HCT116 (cell line): ENCODE data around the gene ADI1. TPM values are rescaled to one million over a fixed set of nuclear protein-coding genes. Genes with fewer than 3 reads are reported as not detected.
"Not testable (repeated sequence)": the region's sequence is repeated elsewhere in the genome, so short reads cannot be mapped to it uniquely, and the experiment has no call there.

Experiments used
- ATAC-seq: fragments of 200-7000 bp; cut with Tn5 transposase; 2 replicates; pipeline ENCODE4 v1.9.1; 2020; ENCODE audit warnings: mild to moderate bottlenecking, moderate library complexity
- BruUV-seq: library from RNA; stranded (reverse); fragments of 400-500 nt; replicated peaks from 2 replicates; lab custom pipeline; 2021; lab: Mats Ljungman, UMichigan
- CTCF ChIA-PET: fragments of 300-600 bp; sonication (Branson Sonifier 250); formaldehyde crosslinking; loops from one replicate; lab custom pipeline; 2021; ENCODE audit warnings: antibody characterized with exemption; lab: Charles Lee
- POLR2A ChIA-PET: fragments of 300-600, 350-600 bp; sonication (Branson Sonifier 250); formaldehyde crosslinking; loops from one replicate; lab custom pipeline; 2021; ENCODE audit warnings: antibody characterized with exemption; lab: Charles Lee
- RAD21 ChIA-PET, 2 experiments: fragments of 300-600 bp; sonication (Branson Sonifier 250); formaldehyde crosslinking; loops; one replicate each; lab custom pipeline; 2023; ENCODE audit warnings: low total read pairs in 2 of 2; ENCODE audit not compliant: uncharacterized antibody in 2 of 2, unreplicated experiment in 2 of 2, low non-redundant PET in 1 of 2; lab: Charles Lee
- DNase-seq: peaks from one replicate; pipeline ENCODE4 v3.0.0-alpha.2; 2010; ENCODE audit warnings: low read depth, low spot score
- H2AFZ ChIP-seq: fragments of 200-600 bp; shearing (Covaris generic), sonication (generic); 2 replicates; pipeline ENCODE4 v1.6.1; 2017; ENCODE audit warnings: low read depth, mixed run types, mixed read lengths, antibody characterized with exemption, low read length; ENCODE audit not compliant: poor library complexity, severe bottlenecking
- H3K27ac ChIP-seq: 2 replicates; pipeline ENCODE4 v1.5.1; 2012; ENCODE audit warnings: low read depth, low read length
- H3K27me3 ChIP-seq: fragments of 200-600 bp; sonication (generic); 2 replicates; pipeline ENCODE4 v1.6.1; 2016; ENCODE audit warnings: mixed run types, low read length, mixed read lengths; ENCODE audit not compliant: insufficient read depth
- H3K36me3 ChIP-seq, 2 experiments: fragments of 200-500 bp in 1 of 2; fragments of 200-600 bp in 1 of 2; sonication (Bioruptor generic) in 1 of 2; sonication (generic) in 1 of 2; 2 replicates each; pipeline versions ENCODE4 v1.5.1 to v1.6.1; 2014 to 2016; ENCODE audit warnings: low read length in 2 of 2, inconsistent platforms in 1 of 2, mixed read lengths in 1 of 2, mixed run types in 1 of 2; ENCODE audit not compliant: insufficient read depth in 2 of 2, control insufficient read depth in 1 of 2
- H3K4me1 ChIP-seq, 2 experiments: fragments of 200-600 bp in 1 of 2; sonication (generic) in 1 of 2; 2 replicates each; pipeline versions ENCODE4 v1.5.1 to v1.6.1; 2012 to 2017; ENCODE audit warnings: low read length in 2 of 2, inconsistent platforms in 1 of 2, mild to moderate bottlenecking in 1 of 2, mixed read lengths in 1 of 2, mixed run types in 1 of 2, moderate library complexity in 1 of 2; ENCODE audit not compliant: insufficient read depth in 2 of 2, control insufficient read depth in 1 of 2
- H3K4me2 ChIP-seq: fragments of 200-600 bp; sonication (generic); 2 replicates; pipeline ENCODE4 v1.6.1; 2017; ENCODE audit warnings: mixed run types, low read length, mixed read lengths
- H3K4me3 ChIP-seq, 2 experiments: fragments of 200-600 bp in 1 of 2; sonication (generic) in 1 of 2; replicated peaks in 1 of 2; 2 replicates each; pipeline ENCODE4 v1.5.1; 2011 to 2016; ENCODE audit warnings: low read length in 2 of 2, control low read depth in 1 of 2, low read depth in 1 of 2, mild to moderate bottlenecking in 1 of 2, mixed read lengths in 1 of 2, mixed run types in 1 of 2
- H3K79me2 ChIP-seq: fragments of 200-600 bp; sonication (generic); 2 replicates; pipeline ENCODE4 v1.6.1; 2017; ENCODE audit warnings: mild to moderate bottlenecking, mixed run types, low read length, moderate library complexity, mixed read lengths; ENCODE audit not compliant: insufficient read depth
- H3K9ac ChIP-seq: fragments of 200-600 bp; sonication (generic); 2 replicates; pipeline ENCODE4 v1.6.1; 2016; ENCODE audit warnings: low read length, mixed read lengths
- H3K9me2 ChIP-seq: fragments of 200-600 bp; sonication (generic), shearing (Covaris generic); 2 replicates; pipeline ENCODE4 v1.6.1; 2017; ENCODE audit warnings: mixed run types, mild to moderate bottlenecking, moderate library complexity; ENCODE audit not compliant: insufficient read depth
- H3K9me3 ChIP-seq, 2 experiments: fragments of 200-500 bp in 1 of 2; fragments of 200-600 bp in 1 of 2; sonication (Bioruptor generic) in 1 of 2; sonication (generic) in 1 of 2; 2 replicates each; pipeline ENCODE4 v1.6.1; 2014 to 2017; ENCODE audit warnings: low read length in 2 of 2, mixed read lengths in 2 of 2, inconsistent platforms in 1 of 2, low read depth in 1 of 2, mild to moderate bottlenecking in 1 of 2, mixed run types in 1 of 2, moderate library complexity in 1 of 2; ENCODE audit not compliant: control insufficient read depth in 1 of 2, insufficient read depth in 1 of 2
- H4K20me1 ChIP-seq: fragments of 200-600 bp; sonication (generic), shearing (Covaris generic); 2 replicates; pipeline ENCODE4 v1.6.1; 2017; ENCODE audit warnings: mixed run types, mild to moderate bottlenecking, moderate library complexity; ENCODE audit not compliant: insufficient read depth
- ELF1 ChIP-seq: IDR thresholded peaks from 2 replicates; pipeline ENCODE4 v1.6.1; 2012; ENCODE audit warnings: low read depth, borderline replicate concordance
- EZH2 ChIP-seq: fragments of 200-600 bp; sonication (generic); IDR thresholded peaks from 2 replicates; pipeline ENCODE4 v1.6.1; 2017; ENCODE audit warnings: antibody characterized with exemption, mixed run types
- SIN3A ChIP-seq: IDR thresholded peaks from 2 replicates; pipeline ENCODE4 v1.6.1; 2012; ENCODE audit warnings: low read depth
- YY1 ChIP-seq: IDR thresholded peaks from 2 replicates; pipeline ENCODE4 v1.6.1; 2011; ENCODE audit warnings: low read length, low read depth, moderate library complexity, mild to moderate bottlenecking; ENCODE audit not compliant: insufficient replicate concordance; ENCODE audit errors: extremely low read depth
- intact Hi-C: fragments of 100-400 bp; cut with micrococcal nuclease; formaldehyde crosslinking; loops from 2 replicates; pipeline ENCODE4 v1.10.0; 2022
- total RNA-seq: library from RNA; stranded (reverse); gene quantifications from one replicate; pipeline ENCODE4 v1.2.1, GENCODE V29; 2021; ENCODE audit not compliant: unreplicated experiment
- TF ChIP-seq, protein P1 (sequence below), 3 experiments: fragments of 200-600 bp in 1 of 3; sonication (generic) in 1 of 3; IDR thresholded peaks in 2 of 3; conservative IDR thresholded peaks in 1 of 3; 2 replicates each; pipeline ENCODE4 v1.5.1; 2012 to 2017; ENCODE audit warnings: low read depth in 2 of 3, low read length in 2 of 3, antibody characterized with exemption in 1 of 3, borderline replicate concordance in 1 of 3, control low read depth in 1 of 3, mild to moderate bottlenecking in 1 of 3, mixed read lengths in 1 of 3, mixed run types in 1 of 3, moderate library complexity in 1 of 3; ENCODE audit not compliant: insufficient read depth in 1 of 3

Gene ADI1
- total RNA-seq, 1 experiment from 2014 or later = 27.0 TPM

DNA sequence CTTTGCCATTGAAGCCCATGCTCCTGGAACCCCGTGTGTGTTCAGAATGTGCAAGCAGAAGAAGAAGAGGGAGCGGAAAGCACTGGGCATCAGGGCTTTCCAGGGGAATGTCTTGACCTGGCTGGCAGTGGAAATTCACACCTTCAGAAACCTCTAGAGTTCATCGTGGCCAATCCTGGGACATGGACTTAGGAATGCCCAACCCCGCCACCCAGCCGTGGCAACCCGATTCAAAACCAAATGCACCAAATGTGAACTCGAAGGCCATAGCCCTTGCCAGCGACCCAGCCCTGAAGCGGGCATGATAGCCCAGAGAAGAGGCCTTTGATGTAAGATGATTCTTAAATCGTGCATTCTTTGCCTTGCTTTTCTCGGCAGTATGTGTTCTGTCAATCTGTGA, 69.4 kb downstream of the ADI1 start:
- no peaks in the 10 kb centered on the region for H3K4me1 ChIP-seq
- CTCF ChIA-PET = no interaction called here
- H3K27ac ChIP-seq = no peak overlapping the region
- no peak overlapping the region for H3K9ac ChIP-seq
- BruUV-seq = no TSS peak
- H2AFZ ChIP-seq = no peak overlapping the region
- H4K20me1 ChIP-seq = no peaks in the 10 kb centered on the region
- no peak overlapping the region for H3K4me3 ChIP-seq
- no peaks in the 10 kb centered on the region for H3K9me2 ChIP-seq
- no peaks in the 10 kb centered on the region for H3K9me3 ChIP-seq
- ATAC-seq = no peak
- H3K4me2 ChIP-seq = no peak overlapping the region
- intact Hi-C loops = no loop called here
- peaks cover 0 to 4% of the 10 kb centered on the region in 2 experiments; a peak in 3 of 4 replicates for H3K36me3 ChIP-seq
- H3K79me2 ChIP-seq = no peaks in the 10 kb centered on the region
- POLR2A ChIA-PET = no interaction called here
- no peak for DNase-seq
- TF ChIP-seq, protein P1, sequence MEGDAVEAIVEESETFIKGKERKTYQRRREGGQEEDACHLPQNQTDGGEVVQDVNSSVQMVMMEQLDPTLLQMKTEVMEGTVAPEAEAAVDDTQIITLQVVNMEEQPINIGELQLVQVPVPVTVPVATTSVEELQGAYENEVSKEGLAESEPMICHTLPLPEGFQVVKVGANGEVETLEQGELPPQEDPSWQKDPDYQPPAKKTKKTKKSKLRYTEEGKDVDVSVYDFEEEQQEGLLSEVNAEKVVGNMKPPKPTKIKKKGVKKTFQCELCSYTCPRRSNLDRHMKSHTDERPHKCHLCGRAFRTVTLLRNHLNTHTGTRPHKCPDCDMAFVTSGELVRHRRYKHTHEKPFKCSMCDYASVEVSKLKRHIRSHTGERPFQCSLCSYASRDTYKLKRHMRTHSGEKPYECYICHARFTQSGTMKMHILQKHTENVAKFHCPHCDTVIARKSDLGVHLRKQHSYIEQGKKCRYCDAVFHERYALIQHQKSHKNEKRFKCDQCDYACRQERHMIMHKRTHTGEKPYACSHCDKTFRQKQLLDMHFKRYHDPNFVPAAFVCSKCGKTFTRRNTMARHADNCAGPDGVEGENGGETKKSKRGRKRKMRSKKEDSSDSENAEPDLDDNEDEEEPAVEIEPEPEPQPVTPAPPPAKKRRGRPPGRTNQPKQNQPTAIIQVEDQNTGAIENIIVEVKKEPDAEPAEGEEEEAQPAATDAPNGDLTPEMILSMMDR (IDR thresholded peaks at IDR 0.05 in 2 of 3, conservative IDR thresholded peaks at IDR 0.05 in 1 of 3; ENCODE audit: borderline replicate concordance in 1 of 3, insufficient read depth in 1 of 3, low read depth in 2 of 3, low read length in 2 of 3) = no peak
- TF ChIP-seq SIN3A = no peak
- RAD21 ChIA-PET = no interaction called here
- no peaks in the 10 kb centered on the region for H3K27me3 ChIP-seq

DNA sequence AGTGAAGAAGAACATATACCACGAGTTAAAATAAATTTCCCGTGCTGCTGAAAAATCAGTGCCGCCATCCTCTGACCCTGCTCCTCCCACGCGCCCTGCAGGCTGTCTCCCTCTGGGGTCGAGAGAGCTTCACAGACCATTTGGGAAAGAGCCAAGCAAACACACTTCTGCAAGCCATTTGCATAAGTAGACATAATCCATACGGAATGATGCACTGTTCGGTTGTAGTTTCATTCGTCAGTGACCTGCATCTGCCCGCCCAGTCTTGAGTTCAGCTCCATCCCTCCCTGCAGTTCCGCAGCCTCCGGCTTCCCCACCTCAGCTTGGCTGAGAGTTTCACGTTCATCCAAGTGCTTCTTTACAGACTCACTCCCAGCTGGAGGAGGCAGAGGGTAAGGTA, 70.2 kb downstream of the ADI1 start:
- peaks cover 0 to 8% of the 10 kb centered on the region in 2 experiments; a peak in 3 of 4 replicates for H3K36me3 ChIP-seq
- RAD21 ChIA-PET = no interaction called here
- TF ChIP-seq YY1 (no peak), ELF1 (no peak), EZH2 (no peak)
- TF ChIP-seq, all 23 proteins: peak for 0
- DNase-seq (no peak), ATAC-seq (no peak)
- ChIA-PET CTCF (no interaction called here), POLR2A (no interaction called here)
- Histone ChIP-seq H3K79me2 (no peaks in the 10 kb centered on the region), H3K4me2 (no peak overlapping the region), H2AFZ (no peak overlapping the region), H4K20me1 (no peaks in the 10 kb centered on the region), H3K27me3 (no peaks in the 10 kb centered on the region), H3K9me2 (no peaks in the 10 kb centered on the region), H3K4me3 (no peak overlapping the region), H3K27ac (no peak overlapping the region), H3K9me3 (no peaks in the 10 kb centered on the region), H3K9ac (no peak overlapping the region), H3K4me1 (no peaks in the 10 kb centered on the region)
- no TSS peak for BruUV-seq
- intact Hi-C loops = no loop called here

DNA sequence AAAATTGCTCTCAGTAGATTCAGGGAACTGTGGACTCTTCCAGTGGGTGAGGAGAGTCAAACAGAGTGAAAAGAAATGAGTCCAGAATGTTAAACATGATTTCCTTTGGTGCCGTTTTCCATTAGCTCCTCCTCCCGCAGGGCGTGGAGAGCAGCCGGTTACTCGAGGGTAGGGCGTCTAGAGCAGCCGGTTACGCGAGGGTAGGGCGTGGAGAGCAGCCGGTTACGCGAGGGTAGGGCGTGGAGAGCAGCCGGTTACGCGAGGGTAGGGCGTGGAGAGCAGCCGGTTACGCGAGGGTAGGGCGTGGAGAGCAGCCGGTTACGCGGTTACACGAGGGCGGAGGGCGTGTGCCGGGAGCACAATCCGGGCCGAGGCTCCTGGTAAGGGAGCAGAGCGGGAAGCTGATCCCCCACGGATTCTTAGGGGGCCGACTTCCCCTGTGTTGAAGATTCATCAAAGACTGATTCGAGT, 70.9 kb downstream of the ADI1 start:
- H2AFZ ChIP-seq, intact Hi-C loops, H3K27ac ChIP-seq, POLR2A ChIA-PET, DNase-seq, ATAC-seq, H3K9me2 ChIP-seq, H4K20me1 ChIP-seq, H3K9me3 ChIP-seq, CTCF ChIA-PET, RAD21 ChIA-PET, H3K36me3 ChIP-seq, H3K4me3 ChIP-seq, H3K9ac ChIP-seq, BruUV-seq, H3K27me3 ChIP-seq, H3K4me1 ChIP-seq, H3K4me2 ChIP-seq, H3K79me2 ChIP-seq: not testable (repeated sequence)
